HEK293 (cell line): ENCODE measurements around the gene C6orf141.
A peak's percentile ranks its signal among the peaks of the same experiment; 100 is the strongest.

ENCODE experiments used
- CTCF ChIA-PET: fragments of 350-600 bp; formaldehyde crosslinking; extraction: SDS; loops from one replicate; lab custom pipeline; 2021; ENCODE audit warnings: antibody characterized with exemption; lab: Yijun Ruan, JAX
- POLR2A ChIA-PET: fragments of 300-600 bp; formaldehyde crosslinking; extraction: SDS; loops from one replicate; lab custom pipeline; 2020; ENCODE audit warnings: antibody characterized with exemption, inconsistent platforms; lab: Yijun Ruan, JAX
- H3K27ac ChIP-seq: fragments of 200-500 bp; sonication (Bioruptor generic); 2 replicates; pipeline ENCODE4 v1.5.1; 2014; ENCODE audit warnings: low read depth, low read length, control low read depth, inconsistent platforms; ENCODE audit errors: extremely low read depth
- H3K36me3 ChIP-seq, 2 experiments: fragments of 200-500 bp in 1 of 2; sonication (Bioruptor generic) in 1 of 2; 1 replicate in 1 of 2; 2 replicates in 1 of 2; pipeline ENCODE4 v1.5.1; 2014 to 2017; ENCODE audit warnings: inconsistent platforms in 2 of 2, low read length in 2 of 2; ENCODE audit not compliant: control insufficient read depth in 2 of 2, insufficient read depth in 1 of 2
- H3K4me1 ChIP-seq: fragments of 200-500 bp; sonication (Bioruptor generic); 2 replicates; pipeline ENCODE4 v1.5.1; 2014; ENCODE audit warnings: mild to moderate bottlenecking, low read length, inconsistent platforms; ENCODE audit not compliant: control insufficient read depth, insufficient read depth
- H3K4me3 ChIP-seq: 2 replicates; pipeline ENCODE4 v1.5.1; 2011; ENCODE audit warnings: low read depth, mild to moderate bottlenecking, control low read depth, low read length, moderate library complexity
- H3K9me3 ChIP-seq: fragments of 200-500 bp; sonication (Bioruptor generic); 2 replicates; pipeline ENCODE4 v1.5.1; 2014; ENCODE audit warnings: low read depth, low read length, inconsistent platforms; ENCODE audit not compliant: control insufficient read depth, insufficient read depth
- GLIS2 ChIP-seq: fragments of 450-650 bp; formaldehyde crosslinking; IDR thresholded peaks from 2 replicates; pipeline ENCODE4 v1.5.1; 2016; ENCODE audit warnings: missing biosample characterization, missing genetic modification characterization
- HOXC10 ChIP-seq: sonication (generic); formaldehyde crosslinking; IDR thresholded peaks from 2 replicates; pipeline ENCODE4 v1.8.1; 2023; ENCODE audit warnings: mild to moderate bottlenecking, missing genetic modification reagents
- HOXD13 ChIP-seq: sonication (generic); formaldehyde crosslinking; IDR thresholded peaks from 2 replicates; pipeline ENCODE4 v1.8.0; 2022; ENCODE audit warnings: missing genetic modification reagents, borderline replicate concordance
- PATZ1 ChIP-seq: fragments of 450-650 bp; formaldehyde crosslinking; IDR thresholded peaks from 2 replicates; pipeline ENCODE4 v1.5.1; 2016; ENCODE audit warnings: missing biosample characterization, missing genetic modification characterization
- PBX3 ChIP-seq: sonication (generic); formaldehyde crosslinking; IDR thresholded peaks from 2 replicates; pipeline ENCODE4 v1.8.1; 2022; ENCODE audit warnings: mild to moderate bottlenecking, moderate library complexity, missing genetic modification reagents
- REST ChIP-seq: fragments of 450-650 bp; formaldehyde crosslinking; IDR thresholded peaks from 2 replicates; pipeline ENCODE4 v1.5.1; 2016; ENCODE audit warnings: missing biosample characterization, missing genetic modification characterization
- WT1 ChIP-seq: fragments of 450-650 bp; formaldehyde crosslinking; IDR thresholded peaks from 2 replicates; pipeline ENCODE4 v1.5.1; 2016; ENCODE audit warnings: missing biosample characterization, missing genetic modification characterization
- ZBTB10 ChIP-seq: fragments of 450-650 bp; formaldehyde crosslinking; IDR thresholded peaks from 2 replicates; pipeline ENCODE4 v1.5.1; 2016; ENCODE audit warnings: missing biosample characterization, missing genetic modification characterization
- ZBTB20 ChIP-seq: fragments of 450-650 bp; formaldehyde crosslinking; IDR thresholded peaks from 2 replicates; pipeline ENCODE4 v1.5.1; 2016; ENCODE audit warnings: missing biosample characterization, missing genetic modification characterization
- ZBTB7A ChIP-seq: fragments of 450-650 bp; formaldehyde crosslinking; IDR thresholded peaks from 2 replicates; pipeline ENCODE4 v1.5.1; 2016; ENCODE audit warnings: low read depth, missing biosample characterization, missing genetic modification characterization
- ZFHX2 ChIP-seq: fragments of 450-650 bp; formaldehyde crosslinking; conservative IDR thresholded peaks from 2 replicates; pipeline ENCODE4 v1.5.1; 2016; ENCODE audit warnings: missing biosample characterization, missing genetic modification characterization
- ZFP3 ChIP-seq: fragments of 450-650 bp; formaldehyde crosslinking; IDR thresholded peaks from 2 replicates; pipeline ENCODE4 v1.5.1; 2016; ENCODE audit warnings: low read depth, missing biosample characterization, missing genetic modification characterization
- ZNF138 ChIP-seq: fragments of 450-650 bp; formaldehyde crosslinking; IDR thresholded peaks from 2 replicates; pipeline ENCODE4 v1.5.1; 2016; ENCODE audit warnings: missing biosample characterization, missing genetic modification characterization, borderline replicate concordance
- ZNF140 ChIP-seq: fragments of 450-650 bp; formaldehyde crosslinking; IDR thresholded peaks from 2 replicates; pipeline ENCODE4 v1.5.1; 2016; ENCODE audit warnings: missing biosample characterization, missing genetic modification characterization
- ZNF169 ChIP-seq: fragments of 450-650 bp; formaldehyde crosslinking; IDR thresholded peaks from 2 replicates; pipeline ENCODE4 v1.5.1; 2016; ENCODE audit warnings: missing biosample characterization, missing genetic modification characterization
- ZNF19 ChIP-seq: fragments of 450-650 bp; formaldehyde crosslinking; IDR thresholded peaks from 2 replicates; pipeline ENCODE4; 2016; ENCODE audit warnings: missing biosample characterization, missing genetic modification characterization, low read depth
- ZNF248 ChIP-seq: fragments of 450-650 bp; formaldehyde crosslinking; IDR thresholded peaks from 2 replicates; pipeline ENCODE4 v1.5.1; 2017; ENCODE audit warnings: missing biosample characterization, missing genetic modification characterization
- ZNF335 ChIP-seq: fragments of 450-650 bp; formaldehyde crosslinking; conservative IDR thresholded peaks from 2 replicates; pipeline ENCODE4 v1.5.1; 2016; ENCODE audit warnings: missing biosample characterization, missing genetic modification characterization
- ZNF341 ChIP-seq: fragments of 450-650 bp; formaldehyde crosslinking; IDR thresholded peaks from 2 replicates; pipeline ENCODE4; 2016; ENCODE audit warnings: low read depth, missing biosample characterization, missing genetic modification characterization
- ZNF426 ChIP-seq: fragments of 450-650 bp; formaldehyde crosslinking; IDR thresholded peaks from 2 replicates; pipeline ENCODE4 v1.5.1; 2017; ENCODE audit warnings: missing biosample characterization, missing genetic modification characterization, mild to moderate bottlenecking, inconsistent platforms, moderate library complexity
- ZNF521 ChIP-seq: fragments of 450-650 bp; formaldehyde crosslinking; IDR thresholded peaks from 2 replicates; pipeline ENCODE4 v1.5.1; 2017; ENCODE audit warnings: missing biosample characterization, mild to moderate bottlenecking, missing genetic modification characterization
- ZNF580 ChIP-seq: fragments of 450-650 bp; formaldehyde crosslinking; IDR thresholded peaks from 2 replicates; pipeline ENCODE4 v1.5.1; 2016; ENCODE audit warnings: missing biosample characterization, missing genetic modification characterization
- ZNF654 ChIP-seq: fragments of 450-650 bp; formaldehyde crosslinking; IDR thresholded peaks from 2 replicates; pipeline ENCODE4 v1.5.1; 2016; ENCODE audit warnings: low read depth, missing biosample characterization, missing genetic modification characterization
- ZNF677 ChIP-seq: fragments of 450-650 bp; IDR thresholded peaks from 2 replicates; pipeline ENCODE4 v1.5.0; 2018; ENCODE audit warnings: missing biosample characterization, mild to moderate bottlenecking, missing genetic modification characterization, moderate library complexity
- ZNF837 ChIP-seq: fragments of 450-650 bp; formaldehyde crosslinking; IDR thresholded peaks from 2 replicates; pipeline ENCODE4 v1.5.1; 2016; ENCODE audit warnings: missing biosample characterization, missing genetic modification characterization
- ZSCAN30 ChIP-seq: fragments of 450-650 bp; IDR thresholded peaks from 2 replicates; pipeline ENCODE4 v1.5.1; 2018; ENCODE audit warnings: missing biosample characterization, mild to moderate bottlenecking, missing genetic modification characterization, moderate library complexity
- ZSCAN4 ChIP-seq: fragments of 450-650 bp; formaldehyde crosslinking; IDR thresholded peaks from 2 replicates; pipeline ENCODE4 v1.5.1; 2017; ENCODE audit warnings: missing biosample characterization, missing genetic modification characterization

Gene C6orf141

GRCh38 chr6:49551078-49551865, 804 bp downstream of the C6orf141 start:
- Histone ChIP-seq H3K4me3 (peak overlapping the region; percentile 75), H3K27ac (peak overlapping the region; percentile 86), H3K4me1 (peaks cover 5% of the 10 kb centered on the region; the same call in 1 of the 2 replicates), H3K36me3 (peaks cover 0 to 4% of the 10 kb centered on the region in 2 experiments; a peak in 1 of 3 replicates), H3K9me3 (no peaks in the 10 kb centered on the region)
- CTCF ChIA-PET = interaction anchor here (0.6 to 5.2 kb wide), 9 partner anchors 10 to 1007 kb away, joined by 3 to 35 read pairs (median 4); no protein-coding TSS in a partner anchor
- POLR2A ChIA-PET = interaction anchor here (0.9 to 5.0 kb wide), 7 partner anchors 8 to 35 kb away, joined by 3 to 39 read pairs (median 7); no protein-coding TSS in a partner anchor
- TF ChIP-seq ZBTB10 (tag by site-specific recombination) (0 out of 2 replicates have a peak, but pooled peaks have one; percentile 18), ZNF837 (tag by site-specific recombination) (no peak), HOXD13 (0 out of 2 replicates have a peak, but pooled peaks have one; percentile 2), ZFHX2 (no peak), PATZ1 (tag by site-specific recombination) (no peak), ZNF580 (tag by site-specific recombination) (no peak), ZNF140 (tag by site-specific recombination) (no peak), ZNF521 (tag by site-specific recombination) (no peak), WT1 (tag by site-specific recombination) (no peak), GLIS2 (tag by site-specific recombination) (no peak), ZSCAN30 (tag by site-specific recombination) (no peak), ZNF341 (0 out of 2 replicates have a peak, but pooled peaks have one; percentile 11), PBX3 (CRISPR knock-in tag) (no peak), REST (no peak), ZSCAN4 (no peak), ZNF426 (no peak), ZNF138 (tag by site-specific recombination) (no peak), ZBTB20 (tag by site-specific recombination) (peak; percentile 97), ZNF19 (tag by site-specific recombination) (no peak), ZNF335 (tag by site-specific recombination) (peak; percentile 97), ZNF169 (tag by site-specific recombination) (no peak), ZFP3 (tag by site-specific recombination) (no peak), ZNF677 (tag by site-specific recombination) (no peak), ZBTB7A (tag by site-specific recombination) (no peak), ZNF654 (tag by site-specific recombination) (no peak), ZNF248 (tag by site-specific recombination) (no peak), HOXC10 (no peak)
